ENCODE data around the gene NDUFAF8.

DNA sequence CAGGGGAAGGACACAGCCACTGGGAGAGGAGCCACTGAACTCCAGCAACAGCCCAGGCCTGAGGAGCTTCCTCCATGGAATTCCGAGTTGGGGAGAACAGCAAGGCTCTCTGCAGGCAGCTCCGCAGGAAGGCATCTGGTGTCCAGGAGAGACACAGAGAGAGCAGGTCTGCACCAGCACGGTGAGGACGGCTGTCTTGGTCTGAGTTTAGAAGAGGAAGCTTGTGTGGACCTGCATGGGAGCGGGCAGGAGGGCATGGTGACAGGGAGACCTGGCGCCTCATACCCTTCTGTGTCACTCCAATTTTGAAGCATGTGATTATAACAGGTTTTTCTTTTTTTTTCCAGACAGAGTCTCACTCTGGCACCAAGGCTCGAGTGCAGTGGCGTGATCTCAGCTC, 49.6 kb downstream of the NDUFAF8 start:
- TF ChIP-seq, protein P1, sequence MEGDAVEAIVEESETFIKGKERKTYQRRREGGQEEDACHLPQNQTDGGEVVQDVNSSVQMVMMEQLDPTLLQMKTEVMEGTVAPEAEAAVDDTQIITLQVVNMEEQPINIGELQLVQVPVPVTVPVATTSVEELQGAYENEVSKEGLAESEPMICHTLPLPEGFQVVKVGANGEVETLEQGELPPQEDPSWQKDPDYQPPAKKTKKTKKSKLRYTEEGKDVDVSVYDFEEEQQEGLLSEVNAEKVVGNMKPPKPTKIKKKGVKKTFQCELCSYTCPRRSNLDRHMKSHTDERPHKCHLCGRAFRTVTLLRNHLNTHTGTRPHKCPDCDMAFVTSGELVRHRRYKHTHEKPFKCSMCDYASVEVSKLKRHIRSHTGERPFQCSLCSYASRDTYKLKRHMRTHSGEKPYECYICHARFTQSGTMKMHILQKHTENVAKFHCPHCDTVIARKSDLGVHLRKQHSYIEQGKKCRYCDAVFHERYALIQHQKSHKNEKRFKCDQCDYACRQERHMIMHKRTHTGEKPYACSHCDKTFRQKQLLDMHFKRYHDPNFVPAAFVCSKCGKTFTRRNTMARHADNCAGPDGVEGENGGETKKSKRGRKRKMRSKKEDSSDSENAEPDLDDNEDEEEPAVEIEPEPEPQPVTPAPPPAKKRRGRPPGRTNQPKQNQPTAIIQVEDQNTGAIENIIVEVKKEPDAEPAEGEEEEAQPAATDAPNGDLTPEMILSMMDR (IDR thresholded peaks at IDR 0.05) = no peak
- no peak for TF ChIP-seq POLR2A (IDR thresholded peaks at IDR 0.05)

All from uterus (tissue), 2 donors.